GM12878 (cell line): ENCODE results near the gene MSGN1. TPM values are rescaled to one million over a fixed set of nuclear protein-coding genes. Genes with fewer than 3 reads are reported as not detected.

Source experiments
- ATAC-seq: fragments of 200-7000 bp; cut with Tn5 transposase; 3 replicates; pipeline ENCODE4 v1.9.1; 2020; ENCODE audit warnings: mild to moderate bottlenecking, moderate library complexity
- BruUV-seq: library from RNA; stranded (reverse); fragments of 400-500 nt; replicated peaks from 2 replicates; lab custom pipeline; 2021; lab: Mats Ljungman, UMichigan
- CTCF ChIA-PET: fragments of 300-600 bp; sonication (Branson Sonifier 250); formaldehyde crosslinking; extraction: SDS; loops from one replicate; lab custom pipeline; 2021; ENCODE audit warnings: inconsistent platforms; lab: Yijun Ruan, JAX
- POLR2A ChIA-PET: fragments of 350-600 bp; formaldehyde crosslinking; extraction: SDS; loops from one replicate; lab custom pipeline; 2021; ENCODE audit warnings: inconsistent platforms; lab: Charles Lee
- RAD21 ChIA-PET: fragments of 300-600 bp; sonication (Branson Sonifier 250); formaldehyde crosslinking; loops from one replicate; lab custom pipeline; 2023; ENCODE audit warnings: antibody characterized with exemption; ENCODE audit not compliant: unreplicated experiment; lab: Charles Lee
- SMC1A ChIA-PET: fragments of 300-600 bp; sonication (Branson Sonifier 250); formaldehyde crosslinking; loops from one replicate; lab custom pipeline; 2023; ENCODE audit not compliant: unreplicated experiment, uncharacterized antibody; lab: Charles Lee
- DNase-seq: peaks from one replicate; pipeline ENCODE4 v3.0.0-alpha.2; 2011; ENCODE audit warnings: low read depth, low spot score
- FAIRE-seq: peaks from 3 replicates; lab custom pipeline; 2011; peaks lifted over from hg19 to GRCh38; lab: Jason Lieb, UNC
- H2AFZ ChIP-seq: 2 replicates; pipeline ENCODE4 v1.6.0; 2011; ENCODE audit warnings: low read depth, low read length, control low read depth; ENCODE audit not compliant: control insufficient read depth
- H3K27ac ChIP-seq: 2 replicates; pipeline ENCODE4 v1.5.1; 2011; ENCODE audit warnings: control low read depth; ENCODE audit not compliant: control insufficient read depth, insufficient read depth
- H3K27me3 ChIP-seq, 2 experiments: replicated peaks in 1 of 2; 2 replicates each; pipeline versions ENCODE4 v1.6.0 to v1.6.1; 2011; ENCODE audit warnings: low read length in 1 of 2; ENCODE audit not compliant: control insufficient read depth in 2 of 2, insufficient read depth in 2 of 2
- H3K36me3 ChIP-seq, 2 experiments: 2 replicates each; pipeline ENCODE4 v1.5.1; 2011; ENCODE audit warnings: low read length in 1 of 2; ENCODE audit not compliant: control insufficient read depth in 2 of 2, insufficient read depth in 2 of 2
- H3K4me1 ChIP-seq: 2 replicates; pipeline ENCODE4 v1.6.1; 2011; ENCODE audit warnings: mild to moderate bottlenecking, low read length, moderate library complexity, mixed read lengths; ENCODE audit not compliant: control insufficient read depth, insufficient read depth
- H3K4me2 ChIP-seq: 2 replicates; pipeline ENCODE4 v1.6.0; 2011; ENCODE audit warnings: control low read depth; ENCODE audit not compliant: control insufficient read depth, insufficient read depth
- H3K4me3 ChIP-seq: fragments of 200-600 bp; sonication (generic); 2 replicates; pipeline ENCODE4 v1.5.1; 2016
- H3K79me2 ChIP-seq: 2 replicates; pipeline ENCODE4 v1.6.0; 2011; ENCODE audit warnings: low read length; ENCODE audit not compliant: control insufficient read depth, insufficient read depth
- H3K9ac ChIP-seq: 2 replicates; pipeline ENCODE4 v1.8.0; 2011; ENCODE audit warnings: low read length, control low read depth, mixed read lengths; ENCODE audit not compliant: control insufficient read depth, insufficient read depth
- H3K9me3 ChIP-seq: replicated peaks from 3 replicates; pipeline ENCODE4 v1.5.1; 2011; ENCODE audit warnings: mild to moderate bottlenecking, low read length; ENCODE audit not compliant: control insufficient read depth, insufficient read depth
- H4K20me1 ChIP-seq: 2 replicates; pipeline ENCODE4 v1.6.0; 2011; ENCODE audit not compliant: control insufficient read depth, insufficient read depth
- ATF7 ChIP-seq: fragments of 450-650 bp; IDR thresholded peaks from 2 replicates; pipeline ENCODE4 v1.6.1; 2016; ENCODE audit warnings: low read depth, mild to moderate bottlenecking
- CBFB ChIP-seq: IDR thresholded peaks from 2 replicates; pipeline ENCODE4 v1.6.1; 2016; ENCODE audit warnings: antibody characterized with exemption, low read depth
- CHD4 ChIP-seq: fragments of 200-600 bp; sonication (generic); IDR thresholded peaks from 2 replicates; pipeline ENCODE4 v1.6.1; 2016; ENCODE audit warnings: mild to moderate bottlenecking
- CREM ChIP-seq: IDR thresholded peaks from 2 replicates; pipeline ENCODE4 v1.6.1; 2014; ENCODE audit warnings: antibody characterized with exemption, low read depth
- ETV6 ChIP-seq, 2 experiments: fragments of 450-650 bp in 1 of 2; IDR thresholded peaks in 1 of 2; conservative IDR thresholded peaks in 1 of 2; 2 replicates each; pipeline ENCODE4 v1.6.1; 2014; ENCODE audit warnings: antibody characterized with exemption in 1 of 2, borderline replicate concordance in 1 of 2, low read depth in 1 of 2, mild to moderate bottlenecking in 1 of 2, moderate library complexity in 1 of 2
- IRF4 ChIP-seq: IDR thresholded peaks from 2 replicates; pipeline ENCODE4 v1.6.1; 2011; ENCODE audit warnings: low read depth, low read length
- MEF2B ChIP-seq: fragments of 450-650 bp; IDR thresholded peaks from 2 replicates; pipeline ENCODE4 v1.6.1; 2018; ENCODE audit warnings: mild to moderate bottlenecking, moderate library complexity; ENCODE audit not compliant: partially characterized antibody, poor library complexity, severe bottlenecking
- RAD51 ChIP-seq: fragments of 450-650 bp; IDR thresholded peaks from 2 replicates; pipeline ENCODE4 v1.6.1; 2016; ENCODE audit warnings: moderate library complexity, mild to moderate bottlenecking, inconsistent platforms
- SIX5 ChIP-seq: IDR thresholded peaks from 2 replicates; pipeline ENCODE4 v1.6.1; 2011; ENCODE audit warnings: mild to moderate bottlenecking, low read depth, low read length, moderate library complexity; ENCODE audit not compliant: severe bottlenecking
- SKIL ChIP-seq: fragments of 450-650 bp; IDR thresholded peaks from 2 replicates; pipeline ENCODE4 v1.6.1; 2017; ENCODE audit warnings: mild to moderate bottlenecking, low read depth, inconsistent platforms; ENCODE audit not compliant: poor library complexity, severe bottlenecking
- TCF3 ChIP-seq: IDR thresholded peaks from 2 replicates; pipeline ENCODE4 v1.6.1; 2012; ENCODE audit warnings: low read depth, mild to moderate bottlenecking, low read length, borderline replicate concordance; ENCODE audit not compliant: insufficient read depth
- ZBTB11 ChIP-seq: fragments of 450-650 bp; formaldehyde crosslinking; IDR thresholded peaks from 2 replicates; pipeline ENCODE4 v1.5.0; 2022; ENCODE audit warnings: mild to moderate bottlenecking, missing genetic modification characterization
- ZSCAN29 ChIP-seq: fragments of 450-650 bp; IDR thresholded peaks from 2 replicates; pipeline ENCODE4 v1.6.1; 2017; ENCODE audit warnings: mild to moderate bottlenecking, moderate library complexity
- WGBS: methylation state at CpG from one replicate; pipeline ENCODE4 v1.1.6; 2016; ENCODE audit warnings: low lambda C conversion rate; ENCODE audit not compliant: insufficient replicate concordance, insufficient coverage; ENCODE audit errors: missing lambda C conversion rate; 5-methylcytosine and 5-hydroxymethylcytosine counted together
- in situ Hi-C: fragments of 300-500 bp; cut with MboI; formaldehyde crosslinking; loops from 9 replicates; pipeline ENCODE4 v1.14.3; 2018; ENCODE audit warnings: mixed read lengths
- intact Hi-C: fragments of 100-400 bp; cut with micrococcal nuclease; formaldehyde crosslinking; loops from one replicate; pipeline ENCODE4 v1.14.2; 2022; ENCODE audit not compliant: unreplicated experiment
- polyA plus RNA-seq, 11 experiments: library from polyadenylated mRNA; depleted of rRNA in 4 of 11; unstranded in 6 of 11; stranded (reverse) in 5 of 11; fragments of >200 nt; fragmentation: Nextera tagmentation in 4 of 11; fragmentation: Illumina TruSeq in 1 of 11; extraction: Ambion mirVana in 4 of 11; extraction: Trizol in 1 of 11; gene quantifications; 1 replicate in 1 of 11; 2 replicates in 10 of 11; pipeline versions ENCODE4 v1.2.1 to v1.2.3, GENCODE V29; 2011 to 2016; ENCODE audit warnings: inconsistent platforms in 2 of 11, missing spikeins in 2 of 11, low read depth in 1 of 11
- total RNA-seq, 4 experiments: library from RNA; depleted of rRNA in 3 of 4; stranded (reverse); fragments of >200 nt in 3 of 4; fragmentation: Illumina TruSeq in 1 of 4; extraction: Trizol in 1 of 4; gene quantifications; 2 replicates each; pipeline versions ENCODE4 v1.2.1 to v1.2.3, GENCODE V29; 2013 to 2021
- TF ChIP-seq, protein P1 (sequence below): IDR thresholded peaks from 2 replicates; pipeline ENCODE4 v1.6.1; 2012; ENCODE audit warnings: low read depth, low read length, improper control_type of control experiment

The MSGN1 gene
- total and polyA plus RNA-seq, 10 of the 15 experiments (the other 5 are each of a cell fraction or from before 2014, with no cell fraction given) = 0.27 TPM; not detected in 9

DNA sequence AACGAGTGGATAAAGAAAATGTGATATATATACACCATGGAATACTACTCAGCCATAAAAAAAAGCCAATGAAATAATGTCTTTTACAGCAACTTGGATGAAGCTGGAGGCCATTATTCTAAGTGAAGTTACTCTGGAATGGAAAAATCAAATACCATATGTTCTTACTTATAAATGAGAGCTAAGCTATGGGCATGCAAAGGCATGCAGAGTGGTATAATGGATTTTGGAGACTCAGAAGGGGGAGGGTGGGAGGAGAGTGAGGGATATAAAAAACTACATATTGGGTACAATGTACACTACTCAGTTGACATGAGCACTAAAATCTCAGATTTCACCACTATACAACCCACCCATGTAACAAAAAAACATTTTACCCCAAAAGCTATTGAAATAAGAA lies 1.7 kb upstream of the MSGN1 start (continued):
- TF ChIP-seq ZBTB11 (CRISPR knock-in tag) = no peak

GRCh38 chr2:17815468-17816184 lies 634 bp upstream of the MSGN1 start:
- Histone ChIP-seq H3K36me3 (no peaks in the 10 kb centered on the region), H3K9me3 (no peaks in the 10 kb centered on the region), H3K27me3 (no peaks in the 10 kb centered on the region), H3K4me2 (peak overlapping the region; percentile 70), H3K79me2 (no peaks in the 10 kb centered on the region), H4K20me1 (no peaks in the 10 kb centered on the region), H3K4me1 (peaks cover 36% of the 10 kb centered on the region), H3K9ac (peak overlapping the region; percentile 41), H2AFZ (peak overlapping the region; percentile 37; the same call in 1 of the 2 replicates), H3K27ac (peak overlapping the region; percentile 81), H3K4me3 (no peak overlapping the region)
- no TSS peak for BruUV-seq
- intact Hi-C loops (loop anchor here (10.0 kb wide), 1 partner anchor 1161 kb away; no protein-coding TSS in a partner anchor), in situ Hi-C loops (no loop called here)
- CTCF ChIA-PET = interaction anchor here (0.8 to 5.9 kb wide), 3 partner anchors 13 to 65 kb away, joined by 3 to 68 read pairs (median 5); no protein-coding TSS in a partner anchor
- RAD21 ChIA-PET = interaction anchor here (0.7 to 6.3 kb wide), 10 partner anchors 9 to 97 kb away, joined by 3 to 54 read pairs (median 4); partner anchors contain the start of genes GEN1 and SMC6
- 46% methylated on average over 8 of the region's 8 CpGs for WGBS
- SMC1A ChIA-PET = interaction anchor here (0.9 to 6.5 kb wide), 9 partner anchors 8 to 65 kb away, joined by 3 to 145 read pairs (median 4); partner anchors contain the start of genes GEN1 and SMC6
- POLR2A ChIA-PET = interaction anchor here (0.9 to 7.1 kb wide), 4 partner anchors 6 to 62 kb away, joined by 3 to 108 read pairs (median 44); partner anchors contain the start of genes GEN1 and SMC6
- DNase-seq (no peak), ATAC-seq (peak; percentile 44), FAIRE-seq (peak; percentile 75)
- TF ChIP-seq ZSCAN29 (no peak), IRF4 (peak; percentile 63), ATF7 (peak; percentile 32; the same call in 1 of the 2 replicates), ETV6 (conservative IDR thresholded peaks at IDR 0.05 in 1 of 2, IDR thresholded peaks at IDR 0.05 in 1 of 2; ENCODE audit: borderline replicate concordance in 1 of 2, low read depth in 1 of 2) (peak in 1 of 2 experiments; percentile 81; a peak in 1 of 4 replicates), MEF2B (peak; percentile 27), RAD51 (no peak), TCF3 (peak; percentile 61; the same call in 1 of the 2 replicates), SIX5 (no peak), CREM (0 out of 2 replicates have a peak, but pooled peaks have one; percentile 23), SKIL (peak; percentile 45), CBFB (no peak), CHD4 (no peak)
- TF ChIP-seq, protein P1, sequence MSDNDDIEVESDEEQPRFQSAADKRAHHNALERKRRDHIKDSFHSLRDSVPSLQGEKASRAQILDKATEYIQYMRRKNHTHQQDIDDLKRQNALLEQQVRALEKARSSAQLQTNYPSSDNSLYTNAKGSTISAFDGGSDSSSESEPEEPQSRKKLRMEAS = no peak
